Measurements from ENCODE around the gene DLGAP1.
A peak's percentile ranks its signal among the peaks of the same experiment; 100 is the strongest.
"Not testable (repeated sequence)": the region's sequence is repeated elsewhere in the genome, so short reads cannot be mapped to it uniquely, and the experiment has no call there.

Gene DLGAP1

GRCh38 chr18:4455113-4455811, at the start of gene DLGAP1:
TSS of gene DLGAP1 (minus strand) at chr18:4455307.
- DNase-seq, result peak; percentile 40

GRCh38 chr18:4494703-4495284, 39.7 kb upstream of the DLGAP1 start:
- not testable (repeated sequence) for DNase-seq

DNA sequence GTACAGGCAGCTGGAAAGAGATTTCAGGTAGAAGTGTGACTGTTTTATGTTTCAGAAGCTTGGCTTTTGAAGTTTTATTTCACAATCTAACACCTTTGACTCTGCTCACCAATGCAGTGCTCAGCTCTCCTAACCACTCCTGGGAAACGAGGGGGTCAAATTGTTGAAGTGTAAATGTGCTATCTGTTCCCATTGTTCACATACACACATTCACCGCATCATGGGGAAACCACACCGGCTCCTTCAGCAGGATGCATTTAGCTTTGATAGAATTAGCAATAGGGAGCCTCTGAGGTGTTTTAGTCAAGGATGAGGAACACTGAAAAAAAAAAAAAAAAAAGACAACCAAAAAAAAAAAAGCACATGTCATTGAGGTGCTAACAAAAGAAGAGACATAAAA, 13.4 kb upstream of the DLGAP1 start:
- no peak for DNase-seq

- no peak for DNase-seq
Measured at GRCh38 chr18:4454537-4455112, 482 bp downstream of the DLGAP1 start.

GRCh38 chr18:4453874-4454536, 1.1 kb downstream of the DLGAP1 start:
- DNase-seq, result no peak

- no peak for DNase-seq
Measured at GRCh38 chr18:4453567-4453873, 1.6 kb downstream of the DLGAP1 start.

DNA sequence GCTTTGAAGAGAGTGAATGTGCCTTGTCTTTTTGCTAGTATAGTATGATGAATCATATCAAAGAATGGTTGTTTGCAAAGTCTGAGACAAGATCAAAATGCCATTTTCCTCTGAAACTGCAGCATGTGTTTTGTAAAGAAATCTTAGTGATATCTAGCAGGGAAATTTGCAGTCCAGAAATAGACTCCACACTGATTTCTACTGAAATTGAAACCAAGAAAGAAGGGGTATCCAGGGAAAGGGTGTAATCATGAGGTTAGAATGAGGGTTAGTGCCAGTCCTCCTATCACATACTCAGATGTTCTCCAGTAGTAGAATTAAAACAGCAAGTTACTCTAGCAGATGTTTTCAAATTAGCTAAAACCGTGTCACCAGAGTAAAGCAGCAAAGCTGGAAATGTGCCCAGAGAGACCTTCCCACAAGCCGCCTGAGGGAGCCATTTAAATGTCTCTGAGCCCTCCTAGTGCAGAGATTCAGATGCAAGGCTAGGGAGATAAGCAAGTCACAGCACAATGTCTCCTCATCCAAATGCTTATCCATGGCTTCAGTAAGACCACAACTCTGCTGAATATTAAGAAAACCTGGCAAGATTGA, 4.9 kb downstream of the DLGAP1 start:
- no peak for DNase-seq

DNA sequence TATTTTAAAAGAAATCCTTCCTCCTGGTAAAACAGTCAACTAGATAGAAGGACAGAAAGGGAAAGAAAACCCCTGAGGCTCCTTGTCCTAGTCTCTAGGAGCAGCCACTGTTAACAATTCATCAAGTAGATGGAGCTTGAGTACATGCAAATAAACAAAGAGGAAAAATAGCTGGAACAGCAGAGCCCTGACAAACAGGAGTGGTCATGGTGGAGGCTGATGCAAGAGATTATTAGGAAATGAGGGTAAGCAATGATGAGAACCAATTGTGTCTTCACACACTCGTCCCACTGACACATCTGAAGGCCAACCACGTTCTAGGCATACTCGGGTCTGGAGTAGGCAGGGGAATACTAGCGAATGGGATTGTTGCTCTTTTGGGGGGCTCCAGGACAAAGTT, 9.2 kb downstream of the DLGAP1 start:
- no peak for DNase-seq

GRCh38 chr18:4444306-4444705, 10.8 kb downstream of the DLGAP1 start:
- no peak for DNase-seq

- DNase-seq, result no peak
Measured at GRCh38 chr18:4441098-4441497, 14.0 kb downstream of the DLGAP1 start.

DNA sequence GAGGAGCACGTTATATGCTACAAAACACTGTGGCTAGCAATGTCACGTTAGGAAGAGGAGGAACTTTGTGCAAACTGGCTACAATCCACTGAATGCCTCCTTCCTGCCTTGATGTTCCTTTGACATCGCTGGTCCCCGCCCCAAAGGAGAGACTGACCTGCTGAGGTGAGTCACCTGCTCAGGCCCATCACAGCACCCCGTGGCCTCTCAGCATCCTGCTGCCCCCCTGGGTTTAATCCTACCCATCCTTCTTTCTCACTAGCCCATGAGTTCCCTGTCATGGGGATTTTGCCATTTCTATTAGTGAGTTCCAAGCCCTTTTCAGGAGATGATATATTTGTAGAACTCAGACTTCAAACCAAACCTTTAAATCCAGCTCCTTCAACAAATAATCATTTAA, 16.2 kb downstream of the DLGAP1 start:
- DNase-seq, result no peak

GRCh38 chr18:4433717-4434116, 21.4 kb downstream of the DLGAP1 start:
- no peak for DNase-seq

GRCh38 chr18:4430836-4431235, 24.3 kb downstream of the DLGAP1 start:
- DNase-seq, result no peak

GRCh38 chr18:4417714-4418113, 37.4 kb downstream of the DLGAP1 start:
- no peak for DNase-seq

DNA sequence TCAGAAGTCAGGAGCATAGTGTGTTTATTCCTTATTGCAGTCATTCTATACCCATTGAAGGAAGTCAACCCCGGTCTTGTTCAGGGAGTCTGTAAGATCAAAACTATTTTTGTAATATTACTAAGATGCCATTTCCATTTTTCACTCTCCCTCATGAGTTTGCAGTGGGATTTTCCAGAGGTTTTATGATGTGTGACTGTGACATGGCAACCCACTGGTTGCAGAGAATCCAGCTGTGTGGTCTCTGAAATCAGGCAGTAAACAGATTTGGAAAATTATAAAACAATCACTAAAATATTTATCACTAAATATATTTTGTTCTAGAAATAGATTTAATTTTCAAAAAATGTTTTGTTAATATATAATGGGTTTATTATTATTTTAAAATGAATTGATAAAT, 38.1 kb downstream of the DLGAP1 start:
- DNase-seq, result no peak

- no peak for DNase-seq
Measured at GRCh38 chr18:4412286-4412685, 42.8 kb downstream of the DLGAP1 start.

GRCh38 chr18:4406856-4407255, 48.3 kb downstream of the DLGAP1 start:
- no peak for DNase-seq

- DNase-seq, result no peak
Measured at GRCh38 chr18:4405965-4406364, 49.1 kb downstream of the DLGAP1 start.

DNA sequence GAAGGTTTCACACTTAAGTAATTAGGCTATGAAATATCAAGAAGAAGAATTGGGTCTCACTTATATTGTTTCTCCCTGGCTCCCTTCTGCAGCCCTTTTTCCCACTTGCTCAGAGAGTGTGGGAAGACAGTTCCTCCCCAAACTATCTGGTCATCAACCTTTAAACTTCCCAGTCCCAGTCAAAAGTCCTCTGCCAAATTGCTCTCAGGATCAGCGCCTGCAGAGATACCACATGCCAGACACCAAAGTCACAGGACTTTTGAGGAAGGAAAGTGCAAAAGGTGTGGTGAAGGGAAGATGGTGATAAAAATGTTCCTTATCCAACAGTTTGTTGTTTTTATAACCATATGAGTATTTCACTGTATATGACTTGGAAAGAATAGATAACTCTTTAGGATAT, 51.3 kb downstream of the DLGAP1 start:
- DNase-seq, result no peak

DNA sequence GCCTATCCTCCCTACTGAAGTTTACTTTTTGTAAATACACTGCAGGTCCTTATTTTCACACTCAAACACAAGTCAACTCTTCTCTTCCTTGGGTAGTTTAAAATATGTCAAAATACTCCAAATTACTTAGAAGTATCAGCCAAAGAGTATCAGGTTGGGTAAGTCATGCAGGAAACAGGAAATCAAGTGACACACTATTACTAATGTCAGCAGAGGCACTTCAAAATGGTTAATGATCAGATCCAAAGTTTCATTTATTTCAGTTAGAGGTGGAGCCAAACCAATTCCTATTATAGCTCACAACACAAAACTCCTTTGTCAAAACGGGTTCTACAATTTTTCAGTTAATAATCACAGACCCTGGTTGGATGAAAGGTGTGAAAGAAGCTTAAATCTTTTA, 54.2 kb downstream of the DLGAP1 start:
- DNase-seq, result no peak

- DNase-seq, result no peak
Measured at GRCh38 chr18:4399929-4400328, 55.2 kb downstream of the DLGAP1 start.

DNA sequence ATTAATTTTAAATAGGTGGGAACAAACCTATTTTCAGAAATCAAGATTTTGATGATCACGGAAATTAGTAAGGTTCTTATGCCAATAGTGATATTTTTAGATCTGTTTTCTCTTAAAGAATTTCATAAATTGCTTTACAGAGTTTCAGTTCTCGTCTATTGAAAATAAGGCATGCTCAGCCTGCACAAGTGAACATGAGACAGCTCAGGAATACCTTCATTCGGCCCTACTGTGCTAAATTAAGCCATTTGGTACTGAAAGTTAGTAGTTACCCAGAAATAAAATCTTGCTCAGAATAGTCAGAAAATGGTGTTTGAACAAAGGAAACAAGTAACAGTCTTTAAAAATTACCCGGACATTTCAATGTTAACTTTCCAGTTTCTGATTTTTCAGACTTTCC, 60.4 kb downstream of the DLGAP1 start:
- no peak for DNase-seq

DNA sequence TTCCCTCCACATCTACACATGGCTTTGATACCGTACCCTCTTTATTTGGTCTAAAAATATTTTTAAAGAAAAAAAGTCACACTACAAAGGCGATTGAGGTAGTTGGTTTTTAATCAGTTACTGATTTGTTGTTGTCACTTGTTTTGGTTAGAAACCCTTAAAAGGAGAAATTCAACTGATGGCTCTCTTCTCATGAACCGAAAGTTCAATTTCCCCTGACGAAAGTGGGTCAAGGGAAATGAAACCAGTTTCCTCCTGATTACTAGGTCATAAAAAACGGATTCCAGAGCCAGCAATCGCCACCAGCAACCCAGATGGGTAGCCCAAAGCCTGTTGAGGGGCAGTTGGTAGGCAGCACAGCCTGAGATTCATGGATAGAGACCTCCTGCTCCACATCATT, 63.2 kb downstream of the DLGAP1 start:
- DNase-seq, result no peak

- no peak for DNase-seq
Measured at GRCh38 chr18:4385876-4386275, 69.2 kb downstream of the DLGAP1 start.
